Jurkat, Clone E6-1 (cell line): ENCODE data around the gene SEMA6A.

Experiments used
- DNase-seq: peaks from one replicate; pipeline ENCODE4 v3.0.0-alpha.2; 2011; ENCODE audit warnings: low read depth, low spot score
- H3K4me3 ChIP-seq: 2 replicates; pipeline ENCODE4 v1.5.1; 2011; ENCODE audit warnings: mild to moderate bottlenecking, low read length, control low read depth, moderate library complexity

SEMA6A gene

GRCh38 chr5:116577064-116577788 lies 2.6 kb upstream of the SEMA6A start:
- no peak overlapping the region for H3K4me3 ChIP-seq
- no peak for DNase-seq

- H3K4me3 ChIP-seq, result peak overlapping the region; percentile 15; the same call in 1 of the 2 replicates
- peak; percentile 36 for DNase-seq
These were observed 1.6 kb upstream of the SEMA6A start for GRCh38 chr5:116576053-116576713.

GRCh38 chr5:116575326-116576052 lies 866 bp upstream of the SEMA6A start:
- H3K4me3 ChIP-seq, result no peak overlapping the region
- DNase-seq, result no peak

GRCh38 chr5:116573702-116574366 lies 789 bp downstream of the SEMA6A start:
- no peak for DNase-seq
- H3K4me3 ChIP-seq, result no peak overlapping the region

DNA sequence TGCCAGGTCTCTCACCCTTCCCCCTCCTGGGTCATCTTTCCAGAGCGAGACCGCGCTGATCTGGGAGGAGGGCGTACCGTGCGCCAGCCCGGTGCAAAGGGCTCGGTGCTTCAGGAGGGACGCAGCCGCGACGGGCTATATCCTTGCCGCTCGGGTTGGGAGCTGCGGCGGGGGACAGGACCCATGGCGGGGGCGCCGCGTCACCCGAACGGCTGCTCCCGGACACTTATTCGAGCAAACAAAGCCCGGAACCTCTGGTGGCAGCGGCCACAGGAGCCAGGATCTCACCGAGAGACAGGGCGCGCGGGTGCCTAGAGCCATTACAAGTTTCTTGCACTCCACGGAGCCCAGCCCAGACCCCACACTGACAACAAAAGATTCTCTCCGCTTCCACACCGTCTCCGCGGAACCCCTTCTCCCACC lies 1.3 kb downstream of the SEMA6A start:
- H3K4me3 ChIP-seq, result no peak overlapping the region
- no peak for DNase-seq

GRCh38 chr5:116572350-116573278 lies 2.0 kb downstream of the SEMA6A start:
- H3K4me3 ChIP-seq, result no peak overlapping the region
- DNase-seq, result no peak

DNA sequence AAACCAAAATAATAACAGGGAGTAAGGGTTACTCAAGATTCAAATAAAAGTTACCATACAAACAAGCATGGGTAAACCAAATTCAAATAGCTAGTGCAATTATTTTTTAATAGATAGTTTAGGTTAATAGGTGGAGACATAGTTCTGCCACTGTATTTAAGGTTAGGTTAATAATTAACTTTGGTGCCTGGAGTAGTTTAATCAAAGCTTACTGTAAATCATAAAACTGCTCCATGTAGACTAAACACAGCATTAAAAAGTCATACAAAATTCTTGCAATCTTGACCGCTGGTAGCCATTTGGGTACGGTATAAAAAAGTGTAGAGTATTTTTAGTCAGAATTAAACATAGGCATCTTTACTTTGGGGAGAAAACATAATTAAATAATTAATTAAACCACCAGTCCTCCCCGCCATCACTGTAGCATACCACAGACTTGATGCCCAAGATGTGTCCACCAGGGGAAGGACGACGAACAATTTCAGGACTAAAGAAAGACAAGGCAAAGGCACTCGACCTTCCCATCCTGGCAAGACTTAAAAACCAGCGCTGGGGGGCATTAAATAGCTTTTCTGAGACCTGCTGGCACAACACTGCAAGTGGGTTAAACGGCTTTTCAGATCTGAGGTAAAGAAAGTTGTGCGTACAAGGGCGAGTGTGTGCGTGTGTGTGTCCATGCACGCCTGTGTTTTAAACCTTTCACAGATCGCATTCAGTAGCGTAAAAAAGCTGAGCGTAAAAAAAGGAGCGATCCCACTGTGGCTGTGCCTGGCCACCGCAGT lies 2.9 kb downstream of the SEMA6A start:
- no peak overlapping the region for H3K4me3 ChIP-seq
- DNase-seq, result no peak

GRCh38 chr5:116569999-116570398 lies 4.6 kb downstream of the SEMA6A start:
- no peak for DNase-seq
- no peak overlapping the region for H3K4me3 ChIP-seq

DNA sequence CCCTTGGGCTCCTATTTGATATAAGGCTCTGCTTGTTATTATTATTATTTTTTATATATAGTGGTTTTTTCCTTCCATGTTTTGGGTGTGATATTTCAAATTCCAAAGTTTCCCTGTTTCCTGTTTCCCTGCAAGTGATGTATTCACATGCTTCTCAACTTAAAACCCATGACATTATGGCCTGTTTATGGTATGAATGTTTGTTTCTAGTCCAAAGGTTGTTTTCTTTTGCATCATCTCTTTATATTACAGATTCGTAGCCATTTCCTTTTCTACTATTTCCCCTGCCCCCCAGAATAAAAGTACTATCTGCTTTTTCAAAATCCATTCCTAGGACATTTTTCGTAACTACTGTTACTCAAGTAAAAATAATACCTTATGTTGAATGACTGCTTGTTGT lies 7.5 kb downstream of the SEMA6A start:
- no peak for DNase-seq
- no peak overlapping the region for H3K4me3 ChIP-seq

DNA sequence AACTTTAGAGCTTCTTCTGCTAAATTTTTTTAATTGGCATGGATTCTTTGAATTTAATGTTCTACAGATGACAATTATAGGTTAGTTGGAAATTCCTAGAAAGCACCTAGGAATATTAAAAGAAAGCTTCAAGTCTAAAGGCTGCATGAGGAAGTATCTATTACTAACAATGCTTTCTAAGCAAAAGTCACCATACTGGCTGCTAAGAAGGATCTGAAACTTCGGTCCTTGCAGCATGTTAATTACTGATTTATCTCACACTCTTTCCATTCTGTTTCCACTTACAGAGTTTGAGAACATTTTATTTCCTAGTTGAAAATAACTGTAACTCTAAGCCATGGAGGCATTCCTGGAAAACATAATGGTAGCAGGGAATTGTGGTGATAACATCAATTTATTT lies 8.4 kb downstream of the SEMA6A start:
- no peak overlapping the region for H3K4me3 ChIP-seq
- DNase-seq, result no peak

DNA sequence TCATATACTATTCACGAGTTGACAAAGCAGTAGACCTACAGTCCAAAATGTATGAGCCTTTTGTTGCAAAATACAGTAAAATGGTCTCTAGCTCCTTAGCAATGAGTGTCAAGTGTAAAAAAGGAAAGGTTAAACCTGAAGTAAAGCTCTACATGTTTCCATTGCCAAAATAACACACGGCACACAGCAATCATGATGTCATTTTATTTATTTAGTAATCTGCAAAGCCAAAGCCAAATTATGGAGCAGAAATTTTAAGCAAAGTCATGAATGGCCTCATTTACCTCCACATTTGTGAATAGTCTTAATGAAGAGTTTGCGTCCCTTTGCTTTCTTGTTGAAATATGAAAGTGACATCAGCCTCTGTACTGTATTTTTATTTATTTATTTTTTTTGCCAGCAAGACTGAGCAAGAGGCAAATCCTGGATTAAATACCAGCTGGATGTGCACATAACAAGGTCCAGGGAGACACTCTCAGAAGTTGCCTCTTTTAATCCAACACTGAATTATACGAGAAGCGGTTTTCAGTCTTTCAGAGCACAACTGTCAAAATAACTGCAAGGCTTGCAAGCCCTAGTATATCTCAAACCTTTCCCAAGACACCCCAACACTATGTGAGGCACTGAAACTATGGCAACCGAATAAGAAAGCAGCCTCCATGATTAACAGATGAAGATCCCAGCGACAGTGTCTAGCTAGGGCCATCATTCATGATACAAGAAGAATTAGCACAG lies 9.7 kb downstream of the SEMA6A start:
- H3K4me3 ChIP-seq, result no peak overlapping the region
- DNase-seq, result no peak

- H3K4me3 ChIP-seq, result no peak overlapping the region
- no peak for DNase-seq
These were observed 10.3 kb downstream of the SEMA6A start for GRCh38 chr5:116564312-116564711.

GRCh38 chr5:116563736-116564308 lies 10.8 kb downstream of the SEMA6A start:
- DNase-seq, result no peak
- H3K4me3 ChIP-seq, result no peak overlapping the region

- H3K4me3 ChIP-seq, result no peak overlapping the region
- no peak for DNase-seq
These were observed 12.0 kb downstream of the SEMA6A start for GRCh38 chr5:116562669-116563068.

- H3K4me3 ChIP-seq, result no peak overlapping the region
- DNase-seq, result no peak
These were observed 13.0 kb downstream of the SEMA6A start for GRCh38 chr5:116561658-116562057.

- no peak for DNase-seq
- H3K4me3 ChIP-seq, result no peak overlapping the region
These were observed 14.9 kb downstream of the SEMA6A start for GRCh38 chr5:116559673-116560164.

DNA sequence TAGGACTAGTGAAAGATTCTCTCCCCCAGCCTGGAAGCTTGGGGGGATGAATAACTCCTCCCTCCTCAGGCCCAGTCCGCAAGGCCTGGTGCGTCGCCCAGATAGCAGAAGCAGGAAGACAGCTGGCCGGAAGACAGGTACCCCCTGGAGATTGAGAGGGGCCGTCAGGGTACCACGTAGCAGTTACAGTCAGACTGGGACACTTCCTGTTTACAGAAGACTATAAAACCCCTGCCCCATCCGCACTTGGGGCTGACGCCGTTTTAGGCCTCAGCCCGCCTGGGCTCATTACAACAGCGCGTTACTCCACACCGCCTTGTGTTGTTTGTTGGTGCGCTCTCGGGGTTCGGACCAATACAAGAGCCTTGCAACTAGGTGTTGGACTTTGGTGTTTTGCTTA lies 15.4 kb downstream of the SEMA6A start:
- no peak overlapping the region for H3K4me3 ChIP-seq
- DNase-seq, result no peak
